Prostate gland (tissue), 2 donors: ENCODE measurements around the gene GZMM. TPM values are rescaled to one million over a fixed set of nuclear protein-coding genes. Genes with fewer than 3 reads are reported as not detected.

ENCODE experiments used
- DNase-seq: peaks from one replicate; pipeline ENCODE4 v3.0.0-alpha.2; 2019; ENCODE audit warnings: low spot score
- H3K27ac ChIP-seq, 2 donors: fragments of 200-600 bp; sonication (generic); 2 replicates each; pipeline ENCODE4 v1.5.1; 2017 to 2019
- H3K27me3 ChIP-seq: fragments of 200-600 bp; sonication (generic); replicated peaks from 2 replicates; pipeline ENCODE4 v1.5.1; 2019; ENCODE audit not compliant: insufficient read depth
- H3K36me3 ChIP-seq, 2 donors: fragments of 200-600 bp; sonication (generic); 1 replicate in 1 of 2; 2 replicates in 1 of 2; pipeline versions ENCODE4 v1.5.1 to v1.8.1; 2017 to 2019
- H3K4me1 ChIP-seq: fragments of 200-600 bp; sonication (generic); replicated peaks from 2 replicates; pipeline ENCODE4 v1.5.1; 2019
- H3K4me3 ChIP-seq, 2 donors: fragments of 200-600 bp; sonication (generic); 2 replicates each; pipeline ENCODE4 v1.5.1; 2017 to 2019
- H3K9me3 ChIP-seq: fragments of 200-600 bp; sonication (generic); 2 replicates; pipeline ENCODE4 v1.5.1; 2017
- POLR2A ChIP-seq: fragments of 450-650 bp; IDR thresholded peaks from one replicate; pipeline ENCODE4 v1.6.1; 2016; ENCODE audit warnings: antibody characterized with exemption, mild to moderate bottlenecking
- POLR2AphosphoS5 ChIP-seq: sonication (generic); formaldehyde crosslinking; IDR thresholded peaks from one replicate; pipeline ENCODE4 v1.6.1; 2017; ENCODE audit warnings: antibody characterized with exemption
- WGBS: methylation state at CpG from one replicate; pipeline ENCODE4 v1.1.5; 2018; 5-methylcytosine and 5-hydroxymethylcytosine counted together
- intact Hi-C: fragments of 100-400 bp; cut with DNase I; formaldehyde crosslinking; loops from one replicate; pipeline ENCODE4 v1.14.2; 2022
- total RNA-seq, 2 donors: library from RNA; depleted of rRNA; stranded (reverse); fragments of >200 nt; gene quantifications; one replicate each; pipeline ENCODE4 v1.1.0, GENCODE V29; 2016
- TF ChIP-seq, protein P1 (sequence below), 4 experiments: fragments of 200-600 bp in 2 of 4; fragments of 450-650 bp in 2 of 4; sonication (generic) in 2 of 4; IDR thresholded peaks; 1 replicate in 3 of 4; 2 replicates in 1 of 4; pipeline ENCODE4 v1.5.1; 2016 to 2019; ENCODE audit warnings: antibody characterized with exemption in 4 of 4, mild to moderate bottlenecking in 2 of 4, moderate library complexity in 2 of 4

Gene GZMM
- total RNA-seq, 2 donors from 2014 or later, result 0.68 TPM; not detected in 1

GRCh38 chr19:512547-513365, 31.1 kb upstream of the GZMM start:
- TF ChIP-seq POLR2AphosphoS5 (no peak), POLR2A (no peak)
- TF ChIP-seq, protein P1, sequence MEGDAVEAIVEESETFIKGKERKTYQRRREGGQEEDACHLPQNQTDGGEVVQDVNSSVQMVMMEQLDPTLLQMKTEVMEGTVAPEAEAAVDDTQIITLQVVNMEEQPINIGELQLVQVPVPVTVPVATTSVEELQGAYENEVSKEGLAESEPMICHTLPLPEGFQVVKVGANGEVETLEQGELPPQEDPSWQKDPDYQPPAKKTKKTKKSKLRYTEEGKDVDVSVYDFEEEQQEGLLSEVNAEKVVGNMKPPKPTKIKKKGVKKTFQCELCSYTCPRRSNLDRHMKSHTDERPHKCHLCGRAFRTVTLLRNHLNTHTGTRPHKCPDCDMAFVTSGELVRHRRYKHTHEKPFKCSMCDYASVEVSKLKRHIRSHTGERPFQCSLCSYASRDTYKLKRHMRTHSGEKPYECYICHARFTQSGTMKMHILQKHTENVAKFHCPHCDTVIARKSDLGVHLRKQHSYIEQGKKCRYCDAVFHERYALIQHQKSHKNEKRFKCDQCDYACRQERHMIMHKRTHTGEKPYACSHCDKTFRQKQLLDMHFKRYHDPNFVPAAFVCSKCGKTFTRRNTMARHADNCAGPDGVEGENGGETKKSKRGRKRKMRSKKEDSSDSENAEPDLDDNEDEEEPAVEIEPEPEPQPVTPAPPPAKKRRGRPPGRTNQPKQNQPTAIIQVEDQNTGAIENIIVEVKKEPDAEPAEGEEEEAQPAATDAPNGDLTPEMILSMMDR (IDR thresholded peaks at IDR 0.05), result no peak
- Histone ChIP-seq H3K36me3 (no peaks in the 10 kb centered on the region), H3K27me3 (no peaks in the 10 kb centered on the region), H3K4me3 (no peak overlapping the region), H3K4me1 (peaks cover 5% of the 10 kb centered on the region), H3K9me3 (no peaks in the 10 kb centered on the region), H3K27ac (no peak overlapping the region)
- intact Hi-C loops, result no loop called here
- WGBS, result 53% methylated on average over 52 of the region's 62 CpGs
- no peak for DNase-seq

DNA sequence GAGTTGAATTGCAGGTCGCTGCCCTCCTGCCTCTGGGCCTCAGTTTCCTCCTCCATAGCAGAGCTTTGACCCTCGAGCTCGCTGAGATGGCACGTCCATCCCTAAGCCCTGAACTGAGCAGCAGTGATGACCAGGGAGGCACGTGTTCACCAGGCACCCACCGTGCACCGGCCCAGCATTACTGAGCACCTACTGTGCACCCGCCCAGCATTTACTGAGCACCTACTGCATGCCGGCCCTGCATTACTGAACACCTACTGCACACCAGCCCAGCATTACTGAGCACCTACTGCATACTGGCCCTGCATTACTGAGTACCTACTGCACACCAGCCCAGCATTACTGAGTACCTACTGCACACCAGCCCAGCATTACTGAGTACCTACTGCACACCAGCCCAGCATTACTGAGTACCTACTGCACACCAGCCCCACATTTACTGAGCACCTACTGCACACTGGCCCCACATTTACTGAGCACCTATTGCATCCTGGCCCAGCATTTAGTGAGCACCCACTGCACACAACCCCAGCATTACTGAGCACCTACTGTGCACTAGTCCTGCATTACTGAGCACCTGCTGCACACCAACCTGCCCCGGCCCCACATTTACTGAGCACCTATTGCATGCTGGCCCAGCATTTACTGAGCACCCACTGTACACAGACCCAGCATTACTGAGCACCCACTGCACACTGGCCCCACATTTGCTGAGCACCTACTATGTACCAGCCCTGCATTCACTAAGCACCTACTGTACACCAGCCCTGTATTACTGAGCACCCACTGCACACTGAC, 30.3 kb upstream of the GZMM start:
- no peak overlapping the region for H3K4me3 ChIP-seq
- no peak overlapping the region for H3K27ac ChIP-seq
- intact Hi-C loops, result no loop called here
- DNase-seq, result no peak
- TF ChIP-seq, protein P1 (IDR thresholded peaks at IDR 0.05), result no peak
- TF ChIP-seq POLR2AphosphoS5 (no peak), POLR2A (no peak)
- no peaks in the 10 kb centered on the region for H3K9me3 ChIP-seq
- WGBS, result 89% methylated on average over 10 of the region's 10 CpGs
- no peaks in the 10 kb centered on the region for H3K27me3 ChIP-seq
- no peaks in the 10 kb centered on the region for H3K36me3 ChIP-seq
- no peaks in the 10 kb centered on the region for H3K4me1 ChIP-seq

DNA sequence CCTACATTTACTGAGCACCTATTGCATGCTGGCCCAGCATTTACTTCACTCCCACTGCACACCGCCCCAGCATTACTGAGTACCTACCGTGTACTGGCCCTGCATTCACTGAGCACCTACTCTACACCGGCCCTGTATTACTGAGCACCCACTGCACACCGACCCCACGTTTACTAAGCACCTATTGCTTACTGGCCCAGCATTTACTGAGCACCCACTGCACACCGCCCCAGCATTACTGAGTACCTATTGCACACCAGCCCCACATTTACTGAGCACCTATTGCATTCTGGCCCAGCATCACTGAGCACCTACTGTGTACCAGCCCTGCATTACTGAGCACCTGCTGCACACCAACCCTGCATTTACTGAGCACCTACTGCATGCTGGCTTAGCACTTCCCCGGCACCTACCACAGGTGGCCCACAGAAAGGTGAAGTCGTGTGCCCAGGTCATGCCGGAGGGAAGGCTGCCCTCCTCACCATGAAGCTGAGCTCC, 29.6 kb upstream of the GZMM start:
- TF ChIP-seq, protein P1 (IDR thresholded peaks at IDR 0.05), result no peak
- no peak for TF ChIP-seq POLR2A
- TF ChIP-seq POLR2AphosphoS5, result no peak
- DNase-seq, result no peak
- H3K27me3 ChIP-seq, result no peaks in the 10 kb centered on the region
- no peak overlapping the region for H3K27ac ChIP-seq
- intact Hi-C loops, result no loop called here
- WGBS, result 94% methylated on average over 8 of the region's 9 CpGs
- no peaks in the 10 kb centered on the region for H3K9me3 ChIP-seq
- H3K4me3 ChIP-seq, result no peak overlapping the region
- H3K36me3 ChIP-seq, result no peaks in the 10 kb centered on the region
- no peaks in the 10 kb centered on the region for H3K4me1 ChIP-seq

GRCh38 chr19:517721-518597, 25.9 kb upstream of the GZMM start:
- no peaks in the 10 kb centered on the region for H3K4me1 ChIP-seq

More at GRCh38 chr19:517721-518597, 25.9 kb upstream of the GZMM start:
- intact Hi-C loops, result no loop called here
- Histone ChIP-seq H3K27me3 (no peaks in the 10 kb centered on the region), H3K27ac (no peak overlapping the region), H3K9me3 (no peaks in the 10 kb centered on the region), H3K36me3 (no peaks in the 10 kb centered on the region), H3K4me3 (no peak overlapping the region)
- TF ChIP-seq POLR2A, result no peak
- TF ChIP-seq, protein P1 (IDR thresholded peaks at IDR 0.05), result no peak
- TF ChIP-seq POLR2AphosphoS5, result no peak
- 57% methylated on average over 10 of the region's 10 CpGs for whole genome bisulfite sequencing
- no peak for DNase-seq
